ENCODE results near the gene UCK2.

UCK2 gene

GRCh38 chr1:165865633-165866340, 38.4 kb downstream of the UCK2 start:
- in situ Hi-C loops (cut with HindIII; ENCODE audit: low sequenced_read_pairs): no loop called here
- no peak overlapping the region for H3K4me3 ChIP-seq (ENCODE audit: low read depth, low read length)
- DNase-seq (ENCODE audit: low read depth): no peak
- no peak for TF ChIP-seq CTCF (IDR thresholded peaks at IDR 0.05; ENCODE audit: low read depth, low read length, missing control alignments)

GRCh38 chr1:165869343-165869742, 41.9 kb downstream of the UCK2 start:
- in situ Hi-C loops (cut with HindIII; ENCODE audit: low sequenced_read_pairs): no loop called here
- H3K4me3 ChIP-seq (ENCODE audit: low read depth, low read length): no peak overlapping the region
- DNase-seq (ENCODE audit: low read depth): no peak
- peak; percentile 21 for TF ChIP-seq CTCF (IDR thresholded peaks at IDR 0.05; ENCODE audit: low read depth, low read length, missing control alignments)

- peak; percentile 55 for DNase-seq (ENCODE audit: low read depth)
- peak; percentile 28 for TF ChIP-seq CTCF (IDR thresholded peaks at IDR 0.05; ENCODE audit: low read depth, low read length, missing control alignments)
- in situ Hi-C loops (cut with HindIII; ENCODE audit: low sequenced_read_pairs): no loop called here
- H3K4me3 ChIP-seq (ENCODE audit: low read depth, low read length): no peak overlapping the region
Measured at GRCh38 chr1:165871311-165872067, 44.1 kb downstream of the UCK2 start.

GRCh38 chr1:165873481-165873880, 46.1 kb downstream of the UCK2 start:
- no peak for TF ChIP-seq CTCF (IDR thresholded peaks at IDR 0.05; ENCODE audit: low read depth, low read length, missing control alignments)
- no peak for DNase-seq (ENCODE audit: low read depth)
- no peak overlapping the region for H3K4me3 ChIP-seq (ENCODE audit: low read depth, low read length)
- in situ Hi-C loops (cut with HindIII; ENCODE audit: low sequenced_read_pairs): no loop called here

- no peak overlapping the region for H3K4me3 ChIP-seq (ENCODE audit: low read depth, low read length)
- in situ Hi-C loops (cut with HindIII; ENCODE audit: low sequenced_read_pairs): no loop called here
- no peak for DNase-seq (ENCODE audit: low read depth)
- TF ChIP-seq CTCF (IDR thresholded peaks at IDR 0.05; ENCODE audit: low read depth, low read length, missing control alignments): no peak
Measured at GRCh38 chr1:165874643-165875042, 47.2 kb downstream of the UCK2 start.

GRCh38 chr1:165875171-165875570, 47.8 kb downstream of the UCK2 start:
- in situ Hi-C loops (cut with HindIII; ENCODE audit: low sequenced_read_pairs): no loop called here
- no peak for TF ChIP-seq CTCF (IDR thresholded peaks at IDR 0.05; ENCODE audit: low read depth, low read length, missing control alignments)
- no peak overlapping the region for H3K4me3 ChIP-seq (ENCODE audit: low read depth, low read length)
- DNase-seq (ENCODE audit: low read depth): no peak
